ENCODE results near the gene MOBP.

The MOBP gene

DNA sequence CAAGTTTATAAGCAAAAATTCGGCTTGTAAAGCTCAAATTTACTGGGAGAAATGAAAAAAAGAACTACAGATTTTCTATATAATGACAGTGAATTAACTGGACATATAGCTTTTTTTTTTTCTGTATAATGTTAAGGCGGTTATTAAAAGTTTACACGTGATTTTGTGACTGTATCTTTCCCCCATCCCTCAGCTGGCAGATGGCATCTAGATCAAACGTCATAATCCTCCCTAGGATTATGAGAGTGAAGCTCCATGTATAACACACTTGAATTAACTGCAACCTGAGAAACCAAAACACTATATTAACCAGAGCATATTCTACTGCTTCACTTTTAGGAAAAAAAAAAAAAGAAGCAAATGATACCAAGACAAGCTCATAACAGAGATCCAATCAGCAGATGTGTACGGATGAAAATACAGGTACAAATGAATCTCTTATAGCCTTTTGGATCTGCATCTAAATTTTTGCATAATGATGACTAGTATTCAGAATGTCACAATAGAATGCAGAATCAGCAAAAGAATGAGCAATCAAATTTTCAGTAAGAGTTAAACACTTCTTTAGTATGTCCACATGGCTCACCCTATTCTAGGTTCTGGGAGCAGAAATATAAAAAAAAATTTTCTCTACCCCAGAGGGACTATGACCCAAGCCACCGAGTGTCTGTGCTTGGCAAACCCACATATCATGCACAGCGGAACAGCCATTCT, 12.4 kb downstream of the MOBP start:
- TF ChIP-seq, protein P1, sequence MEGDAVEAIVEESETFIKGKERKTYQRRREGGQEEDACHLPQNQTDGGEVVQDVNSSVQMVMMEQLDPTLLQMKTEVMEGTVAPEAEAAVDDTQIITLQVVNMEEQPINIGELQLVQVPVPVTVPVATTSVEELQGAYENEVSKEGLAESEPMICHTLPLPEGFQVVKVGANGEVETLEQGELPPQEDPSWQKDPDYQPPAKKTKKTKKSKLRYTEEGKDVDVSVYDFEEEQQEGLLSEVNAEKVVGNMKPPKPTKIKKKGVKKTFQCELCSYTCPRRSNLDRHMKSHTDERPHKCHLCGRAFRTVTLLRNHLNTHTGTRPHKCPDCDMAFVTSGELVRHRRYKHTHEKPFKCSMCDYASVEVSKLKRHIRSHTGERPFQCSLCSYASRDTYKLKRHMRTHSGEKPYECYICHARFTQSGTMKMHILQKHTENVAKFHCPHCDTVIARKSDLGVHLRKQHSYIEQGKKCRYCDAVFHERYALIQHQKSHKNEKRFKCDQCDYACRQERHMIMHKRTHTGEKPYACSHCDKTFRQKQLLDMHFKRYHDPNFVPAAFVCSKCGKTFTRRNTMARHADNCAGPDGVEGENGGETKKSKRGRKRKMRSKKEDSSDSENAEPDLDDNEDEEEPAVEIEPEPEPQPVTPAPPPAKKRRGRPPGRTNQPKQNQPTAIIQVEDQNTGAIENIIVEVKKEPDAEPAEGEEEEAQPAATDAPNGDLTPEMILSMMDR (conservative IDR thresholded peaks at IDR 0.05; ENCODE audit: low read depth, low read length) = no peak
- Histone ChIP-seq H3K36me3 (ENCODE audit: insufficient read depth) (no peaks in the 10 kb centered on the region), H4K20me1 (ENCODE audit: insufficient read depth) (no peaks in the 10 kb centered on the region), H3K4me2 (no peak overlapping the region), H3K27me3 (ENCODE audit: insufficient read depth, low read depth) (no peaks in the 10 kb centered on the region), H3K4me3 (IDR thresholded peaks at IDR 0.05; ENCODE audit: insufficient read depth, low read depth, low read length) (no peak overlapping the region), H3K79me2 (ENCODE audit: insufficient read depth, low read depth) (no peaks in the 10 kb centered on the region), H3K4me1 (ENCODE audit: low read depth, poor library complexity, severe bottlenecking) (no peaks in the 10 kb centered on the region), H3K9ac (no peak overlapping the region), H3K27ac (no peak overlapping the region), H2AFZ (ENCODE audit: low read depth) (no peak overlapping the region)

DNA sequence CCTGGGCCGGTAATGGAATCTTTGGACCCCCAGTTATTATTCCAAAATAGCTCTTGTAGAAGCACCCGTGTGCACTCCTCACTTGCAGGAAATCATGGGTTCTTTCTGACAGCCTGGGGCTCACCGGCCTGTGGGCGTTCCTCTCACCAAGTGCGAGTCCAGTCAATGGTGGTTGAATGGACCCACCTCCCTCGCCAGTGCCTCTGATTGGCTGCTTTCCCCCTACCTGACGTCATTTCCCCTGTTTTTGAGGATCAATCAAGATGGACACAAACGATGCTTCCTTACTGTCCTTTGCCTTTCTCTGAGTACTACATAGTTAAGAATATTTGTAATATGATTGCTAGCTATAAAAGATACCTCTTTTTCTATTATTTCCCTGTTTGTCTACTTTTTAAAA, 18.1 kb downstream of the MOBP start:
- Histone ChIP-seq H2AFZ (ENCODE audit: low read depth) (no peak overlapping the region), H3K4me3 (IDR thresholded peaks at IDR 0.05; ENCODE audit: insufficient read depth, low read depth, low read length) (no peak overlapping the region), H3K27me3 (ENCODE audit: insufficient read depth, low read depth) (no peaks in the 10 kb centered on the region), H3K79me2 (ENCODE audit: insufficient read depth, low read depth) (no peaks in the 10 kb centered on the region), H4K20me1 (ENCODE audit: insufficient read depth) (no peaks in the 10 kb centered on the region), H3K9ac (no peak overlapping the region), H3K36me3 (ENCODE audit: insufficient read depth) (no peaks in the 10 kb centered on the region), H3K27ac (no peak overlapping the region), H3K4me1 (ENCODE audit: low read depth, poor library complexity, severe bottlenecking) (no peaks in the 10 kb centered on the region), H3K4me2 (no peak overlapping the region)
- TF ChIP-seq, protein P1 (conservative IDR thresholded peaks at IDR 0.05; ENCODE audit: low read depth, low read length) = no peak

DNA sequence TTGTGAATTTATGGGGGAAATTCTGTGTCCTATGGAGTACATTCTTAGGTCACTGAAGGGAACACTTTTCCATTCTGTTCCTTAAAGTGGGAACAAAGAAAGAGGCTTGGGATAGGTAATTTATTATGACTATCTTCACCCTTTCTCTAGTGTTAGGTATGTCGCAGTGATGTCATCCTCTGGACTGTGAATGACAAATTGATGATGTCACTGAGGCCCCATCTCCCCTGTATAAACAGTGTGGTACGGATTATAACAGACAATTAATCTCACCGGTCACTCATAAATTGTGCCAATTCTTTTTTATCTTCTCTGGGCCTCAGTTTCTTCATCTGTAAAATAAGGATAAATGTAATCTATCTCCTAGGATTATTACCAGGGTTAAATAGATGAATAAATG, 23.5 kb downstream of the MOBP start:
- Histone ChIP-seq H3K4me1 (ENCODE audit: low read depth, poor library complexity, severe bottlenecking) (no peaks in the 10 kb centered on the region), H3K27ac (no peak overlapping the region), H3K4me3 (IDR thresholded peaks at IDR 0.05; ENCODE audit: insufficient read depth, low read depth, low read length) (no peak overlapping the region), H3K36me3 (ENCODE audit: insufficient read depth) (no peaks in the 10 kb centered on the region), H3K79me2 (ENCODE audit: insufficient read depth, low read depth) (no peaks in the 10 kb centered on the region), H2AFZ (ENCODE audit: low read depth) (no peak overlapping the region), H4K20me1 (ENCODE audit: insufficient read depth) (no peaks in the 10 kb centered on the region), H3K9ac (no peak overlapping the region), H3K4me2 (no peak overlapping the region), H3K27me3 (ENCODE audit: insufficient read depth, low read depth) (no peaks in the 10 kb centered on the region)
- TF ChIP-seq, protein P1 (conservative IDR thresholded peaks at IDR 0.05; ENCODE audit: low read depth, low read length) = no peak

DNA sequence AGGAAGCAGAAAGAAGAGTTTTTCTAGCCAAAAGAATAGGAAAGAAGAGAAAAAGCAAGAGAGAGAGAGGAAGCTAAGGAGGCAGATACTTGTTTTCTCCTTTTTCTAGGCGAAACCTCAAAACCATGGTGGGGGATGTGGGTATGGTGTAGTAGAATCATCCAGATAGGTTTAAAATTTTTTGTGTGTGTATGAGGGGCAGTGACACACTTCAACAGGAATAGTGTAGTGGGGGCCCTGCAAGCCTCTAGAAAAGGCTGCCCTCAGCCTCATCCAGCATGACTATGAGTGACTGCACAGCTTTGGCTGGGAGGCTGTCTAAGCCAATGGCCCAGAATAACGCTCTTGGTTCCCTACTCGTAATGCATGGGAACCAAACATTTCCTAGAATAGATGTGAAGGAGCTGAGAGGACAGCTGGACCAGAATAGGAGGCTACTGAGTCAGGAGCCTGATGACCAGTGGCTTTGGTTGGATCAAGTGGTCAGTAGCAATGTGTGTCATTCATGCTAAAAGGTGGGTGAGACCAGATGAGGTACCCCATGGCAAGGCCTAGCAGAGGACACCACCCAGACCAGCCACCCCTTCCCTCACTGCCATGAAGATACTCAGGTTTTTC, 24.4 kb downstream of the MOBP start:
- TF ChIP-seq, protein P1 (conservative IDR thresholded peaks at IDR 0.05; ENCODE audit: low read depth, low read length) = no peak

More for the DNA sequence above, 24.4 kb downstream of the MOBP start:
- no peak overlapping the region for H3K9ac ChIP-seq
- H4K20me1 ChIP-seq (ENCODE audit: insufficient read depth) = no peaks in the 10 kb centered on the region
- H3K4me3 ChIP-seq (IDR thresholded peaks at IDR 0.05; ENCODE audit: insufficient read depth, low read depth, low read length) = no peak overlapping the region
- H2AFZ ChIP-seq (ENCODE audit: low read depth) = no peak overlapping the region
- no peaks in the 10 kb centered on the region for H3K79me2 ChIP-seq (ENCODE audit: insufficient read depth, low read depth)
- no peaks in the 10 kb centered on the region for H3K27me3 ChIP-seq (ENCODE audit: insufficient read depth, low read depth)
- H3K4me1 ChIP-seq (ENCODE audit: low read depth, poor library complexity, severe bottlenecking) = no peaks in the 10 kb centered on the region
- H3K4me2 ChIP-seq = no peak overlapping the region
- no peak overlapping the region for H3K27ac ChIP-seq
- H3K36me3 ChIP-seq (ENCODE audit: insufficient read depth) = no peaks in the 10 kb centered on the region
